GM12878 (cell line): ENCODE data around the gene ATG12. TPM values are rescaled to one million over a fixed set of nuclear protein-coding genes. Genes with fewer than 3 reads are reported as not detected.

Source experiments
- ATAC-seq: fragments of 200-7000 bp; cut with Tn5 transposase; 3 replicates; pipeline ENCODE4 v1.9.1; 2020; ENCODE audit warnings: mild to moderate bottlenecking, moderate library complexity
- BruUV-seq: library from RNA; stranded (reverse); fragments of 400-500 nt; replicated peaks from 2 replicates; lab custom pipeline; 2021; lab: Mats Ljungman, UMichigan
- CTCF ChIA-PET: fragments of 300-600 bp; sonication (Branson Sonifier 250); formaldehyde crosslinking; extraction: SDS; loops from one replicate; lab custom pipeline; 2021; ENCODE audit warnings: inconsistent platforms; lab: Yijun Ruan, JAX
- POLR2A ChIA-PET: fragments of 350-600 bp; formaldehyde crosslinking; extraction: SDS; loops from one replicate; lab custom pipeline; 2021; ENCODE audit warnings: inconsistent platforms; lab: Charles Lee
- RAD21 ChIA-PET: fragments of 300-600 bp; sonication (Branson Sonifier 250); formaldehyde crosslinking; loops from one replicate; lab custom pipeline; 2023; ENCODE audit warnings: antibody characterized with exemption; ENCODE audit not compliant: unreplicated experiment; lab: Charles Lee
- SMC1A ChIA-PET: fragments of 300-600 bp; sonication (Branson Sonifier 250); formaldehyde crosslinking; loops from one replicate; lab custom pipeline; 2023; ENCODE audit not compliant: unreplicated experiment, uncharacterized antibody; lab: Charles Lee
- DNase-seq: peaks from one replicate; pipeline ENCODE4 v3.0.0-alpha.2; 2011; ENCODE audit warnings: low read depth, low spot score
- FAIRE-seq: peaks from 3 replicates; lab custom pipeline; 2011; peaks lifted over from hg19 to GRCh38; lab: Jason Lieb, UNC
- H2AFZ ChIP-seq: 2 replicates; pipeline ENCODE4 v1.6.0; 2011; ENCODE audit warnings: low read depth, low read length, control low read depth; ENCODE audit not compliant: control insufficient read depth
- H3K27ac ChIP-seq: 2 replicates; pipeline ENCODE4 v1.5.1; 2011; ENCODE audit warnings: control low read depth; ENCODE audit not compliant: control insufficient read depth, insufficient read depth
- H3K27me3 ChIP-seq, 2 experiments: replicated peaks in 1 of 2; 2 replicates each; pipeline versions ENCODE4 v1.6.0 to v1.6.1; 2011; ENCODE audit warnings: low read length in 1 of 2; ENCODE audit not compliant: control insufficient read depth in 2 of 2, insufficient read depth in 2 of 2
- H3K36me3 ChIP-seq, 2 experiments: 2 replicates each; pipeline ENCODE4 v1.5.1; 2011; ENCODE audit warnings: low read length in 1 of 2; ENCODE audit not compliant: control insufficient read depth in 2 of 2, insufficient read depth in 2 of 2
- H3K4me1 ChIP-seq: 2 replicates; pipeline ENCODE4 v1.6.1; 2011; ENCODE audit warnings: mild to moderate bottlenecking, low read length, moderate library complexity, mixed read lengths; ENCODE audit not compliant: control insufficient read depth, insufficient read depth
- H3K4me2 ChIP-seq: 2 replicates; pipeline ENCODE4 v1.6.0; 2011; ENCODE audit warnings: control low read depth; ENCODE audit not compliant: control insufficient read depth, insufficient read depth
- H3K4me3 ChIP-seq: fragments of 200-600 bp; sonication (generic); 2 replicates; pipeline ENCODE4 v1.5.1; 2016
- H3K79me2 ChIP-seq: 2 replicates; pipeline ENCODE4 v1.6.0; 2011; ENCODE audit warnings: low read length; ENCODE audit not compliant: control insufficient read depth, insufficient read depth
- H3K9ac ChIP-seq: 2 replicates; pipeline ENCODE4 v1.8.0; 2011; ENCODE audit warnings: low read length, control low read depth, mixed read lengths; ENCODE audit not compliant: control insufficient read depth, insufficient read depth
- H3K9me3 ChIP-seq: replicated peaks from 3 replicates; pipeline ENCODE4 v1.5.1; 2011; ENCODE audit warnings: mild to moderate bottlenecking, low read length; ENCODE audit not compliant: control insufficient read depth, insufficient read depth
- H4K20me1 ChIP-seq: 2 replicates; pipeline ENCODE4 v1.6.0; 2011; ENCODE audit not compliant: control insufficient read depth, insufficient read depth
- CTCF ChIP-seq, 3 experiments: IDR thresholded peaks in 2 of 3; conservative IDR thresholded peaks in 1 of 3; 2 replicates each; pipeline ENCODE4 v1.5.1; 2011; ENCODE audit warnings: low read depth in 3 of 3, low read length in 3 of 3, mild to moderate bottlenecking in 3 of 3, control low read depth in 2 of 3, moderate library complexity in 2 of 3, inconsistent platforms in 1 of 3, mixed read lengths in 1 of 3; ENCODE audit not compliant: control insufficient read depth in 2 of 3, insufficient read depth in 1 of 3; ENCODE audit errors: extremely low read depth in 1 of 3
- ESRRA ChIP-seq: IDR thresholded peaks from 2 replicates; pipeline ENCODE4 v1.6.1; 2012; ENCODE audit warnings: mild to moderate bottlenecking, low read length, improper control_type of control experiment
- ETV6 ChIP-seq, 2 experiments: fragments of 450-650 bp in 1 of 2; IDR thresholded peaks in 1 of 2; conservative IDR thresholded peaks in 1 of 2; 2 replicates each; pipeline ENCODE4 v1.6.1; 2014; ENCODE audit warnings: antibody characterized with exemption in 1 of 2, borderline replicate concordance in 1 of 2, low read depth in 1 of 2, mild to moderate bottlenecking in 1 of 2, moderate library complexity in 1 of 2
- LARP7 ChIP-seq: fragments of 450-650 bp; IDR thresholded peaks from 2 replicates; pipeline ENCODE4 v1.6.1; 2017; ENCODE audit warnings: mild to moderate bottlenecking
- MXI1 ChIP-seq: fragments of 150-350 bp; IDR thresholded peaks from 2 replicates; pipeline ENCODE4 v1.6.1; 2011; ENCODE audit warnings: low read depth, mild to moderate bottlenecking, inconsistent platforms, low read length, improper control_type of control experiment
- NFXL1 ChIP-seq: fragments of 450-650 bp; IDR thresholded peaks from 2 replicates; pipeline ENCODE4 v1.6.1; 2017; ENCODE audit warnings: antibody characterized with exemption, mild to moderate bottlenecking, borderline replicate concordance
- NFYA ChIP-seq: IDR thresholded peaks from 2 replicates; pipeline ENCODE4 v1.6.1; 2011; ENCODE audit warnings: low read depth, mild to moderate bottlenecking, low read length, improper control_type of control experiment, borderline replicate concordance
- POLR2AphosphoS5 ChIP-seq: IDR thresholded peaks from 2 replicates; pipeline ENCODE4 v1.6.1; 2011; ENCODE audit warnings: mild to moderate bottlenecking, low read length, inconsistent platforms
- SMAD1 ChIP-seq: fragments of 450-650 bp; IDR thresholded peaks from 2 replicates; pipeline ENCODE4 v1.6.1; 2018; ENCODE audit warnings: mild to moderate bottlenecking, low read depth; ENCODE audit not compliant: partially characterized antibody
- SMC3 ChIP-seq: IDR thresholded peaks from 2 replicates; pipeline ENCODE4 v1.6.1; 2011; ENCODE audit warnings: low read length, improper control_type of control experiment, borderline replicate concordance
- STAT1 ChIP-seq: fragments of 450-650 bp; conservative IDR thresholded peaks from 2 replicates; pipeline ENCODE4 v1.6.1; 2014; ENCODE audit warnings: antibody characterized with exemption, mild to moderate bottlenecking
- SUPT20H ChIP-seq: IDR thresholded peaks from 2 replicates; pipeline ENCODE4 v1.6.1; 2011; ENCODE audit warnings: low read depth, mild to moderate bottlenecking, low read length, moderate library complexity, borderline replicate concordance; ENCODE audit not compliant: control insufficient read depth
- ZBTB11 ChIP-seq: fragments of 450-650 bp; formaldehyde crosslinking; IDR thresholded peaks from 2 replicates; pipeline ENCODE4 v1.5.0; 2022; ENCODE audit warnings: mild to moderate bottlenecking, missing genetic modification characterization
- ZBTB40 ChIP-seq: fragments of 450-650 bp; IDR thresholded peaks from 2 replicates; pipeline ENCODE4 v1.6.1; 2016; ENCODE audit warnings: mild to moderate bottlenecking, moderate library complexity, borderline replicate concordance
- ZSCAN29 ChIP-seq: fragments of 450-650 bp; IDR thresholded peaks from 2 replicates; pipeline ENCODE4 v1.6.1; 2017; ENCODE audit warnings: mild to moderate bottlenecking, moderate library complexity
- WGBS: methylation state at CpG from one replicate; pipeline ENCODE4 v1.1.6; 2016; ENCODE audit warnings: low lambda C conversion rate; ENCODE audit not compliant: insufficient replicate concordance, insufficient coverage; ENCODE audit errors: missing lambda C conversion rate; 5-methylcytosine and 5-hydroxymethylcytosine counted together
- in situ Hi-C: fragments of 300-500 bp; cut with MboI; formaldehyde crosslinking; loops from 9 replicates; pipeline ENCODE4 v1.14.3; 2018; ENCODE audit warnings: mixed read lengths
- intact Hi-C: fragments of 100-400 bp; cut with micrococcal nuclease; formaldehyde crosslinking; loops from one replicate; pipeline ENCODE4 v1.14.2; 2022; ENCODE audit not compliant: unreplicated experiment
- polyA plus RNA-seq, 11 experiments: library from polyadenylated mRNA; depleted of rRNA in 4 of 11; unstranded in 6 of 11; stranded (reverse) in 5 of 11; fragments of >200 nt; fragmentation: Nextera tagmentation in 4 of 11; fragmentation: Illumina TruSeq in 1 of 11; extraction: Ambion mirVana in 4 of 11; extraction: Trizol in 1 of 11; gene quantifications; 1 replicate in 1 of 11; 2 replicates in 10 of 11; pipeline versions ENCODE4 v1.2.1 to v1.2.3, GENCODE V29; 2011 to 2016; ENCODE audit warnings: inconsistent platforms in 2 of 11, missing spikeins in 2 of 11, low read depth in 1 of 11
- total RNA-seq, 4 experiments: library from RNA; depleted of rRNA in 3 of 4; stranded (reverse); fragments of >200 nt in 3 of 4; fragmentation: Illumina TruSeq in 1 of 4; extraction: Trizol in 1 of 4; gene quantifications; 2 replicates each; pipeline versions ENCODE4 v1.2.1 to v1.2.3, GENCODE V29; 2013 to 2021

Gene ATG12
- total and polyA plus RNA-seq, 10 of the 15 experiments (the other 5 are each of a cell fraction or from before 2014, with no cell fraction given) = 23.2 to 92.0 (median 58.6) TPM

GRCh38 chr5:115873392-115873791 is 32.0 kb upstream of the ATG12 start:
- POLR2A ChIA-PET = no interaction called here
- Histone ChIP-seq H3K79me2 (no peaks in the 10 kb centered on the region; the same call in 1 of the 2 replicates), H3K36me3 (peaks cover 0 to 17% of the 10 kb centered on the region in 2 experiments; a peak in 1 of 4 replicates), H3K4me3 (no peak overlapping the region), H2AFZ (no peak overlapping the region), H3K27me3 (no peaks in the 10 kb centered on the region), H3K4me2 (no peak overlapping the region), H4K20me1 (no peaks in the 10 kb centered on the region), H3K4me1 (no peaks in the 10 kb centered on the region), H3K9me3 (no peaks in the 10 kb centered on the region; the same call in 2 of the 3 replicates), H3K9ac (no peak overlapping the region), H3K27ac (no peak overlapping the region)
- no peak for DNase-seq
- WGBS = 100% methylated on average over 1 of the region's 1 CpG
- BruUV-seq = no TSS peak
- CTCF ChIA-PET = interaction anchor here (0.7 to 0.8 kb wide), 2 partner anchors 14 to 158 kb away, joined by 3 read pairs; no protein-coding TSS in a partner anchor
- intact Hi-C loops = no loop called here
- SMC1A ChIA-PET = interaction anchor here (0.7 to 2.5 kb wide), 4 partner anchors 15 to 28 kb away, joined by 3 to 8 read pairs (median 4); no protein-coding TSS in a partner anchor
- FAIRE-seq = no peak
- no peak for ATAC-seq
- RAD21 ChIA-PET = no interaction called here
- in situ Hi-C loops = no loop called here
- no peak for TF ChIP-seq ZBTB11 (CRISPR knock-in tag)
- no peak for TF ChIP-seq NFYA
- TF ChIP-seq POLR2AphosphoS5 = no peak
- no peak for TF ChIP-seq LARP7
- TF ChIP-seq ZBTB40 = no peak
- TF ChIP-seq CTCF (IDR thresholded peaks at IDR 0.05 in 2 of 3, conservative IDR thresholded peaks at IDR 0.05 in 1 of 3; ENCODE audit: control insufficient read depth in 2 of 3, extremely low read depth in 1 of 3, insufficient read depth in 1 of 3, low read depth in 3 of 3, low read length in 3 of 3) = no peak
- no peak for TF ChIP-seq SMC3
- TF ChIP-seq ETV6 (conservative IDR thresholded peaks at IDR 0.05 in 1 of 2, IDR thresholded peaks at IDR 0.05 in 1 of 2; ENCODE audit: borderline replicate concordance in 1 of 2, low read depth in 1 of 2) = no peak
- no peak for TF ChIP-seq MXI1
- TF ChIP-seq ESRRA = no peak
- no peak for TF ChIP-seq SMAD1
- TF ChIP-seq ZSCAN29 = no peak
- TF ChIP-seq STAT1 = no peak
- TF ChIP-seq NFXL1 = no peak
- TF ChIP-seq SUPT20H = no peak
